ENCODE measurements around the gene LRRC9.
"Not testable (repeated sequence)": the region's sequence is repeated elsewhere in the genome, so short reads cannot be mapped to it uniquely, and the experiment has no call there.

LRRC9 gene

GRCh38 chr14:60067882-60068281 lies 147.9 kb downstream of the LRRC9 start:
- DNase-seq = no peak

- DNase-seq = no peak
Measured at GRCh38 chr14:60079723-60080122, 159.8 kb downstream of the LRRC9 start.

- DNase-seq = no peak
Measured at GRCh38 chr14:60085085-60085484, 165.1 kb downstream of the LRRC9 start.

GRCh38 chr14:60085693-60086092 lies 165.7 kb downstream of the LRRC9 start:
- no peak for DNase-seq

GRCh38 chr14:60087668-60088067 lies 167.7 kb downstream of the LRRC9 start:
- no peak for DNase-seq

GRCh38 chr14:60089221-60089620 lies 169.3 kb downstream of the LRRC9 start:
- no peak for DNase-seq

- DNase-seq = peak in 1 of 2 donors; percentile 33
Measured at GRCh38 chr14:60090864-60091519, 171.0 kb downstream of the LRRC9 start.

GRCh38 chr14:60091550-60092525 lies 171.9 kb downstream of the LRRC9 start, which contains the start of gene PCNX4:
PCNX4 (plus strand) TSS chr14:60091923; CDS start chr14:60107639, 15,716 bp downstream.
- peak; percentile 95 to 99 for DNase-seq

GRCh38 chr14:60092526-60092920 lies 172.6 kb downstream of the LRRC9 start:
- DNase-seq = peak in 1 of 2 donors; percentile 12

- no peak for DNase-seq
Measured at GRCh38 chr14:60093080-60093479, 173.1 kb downstream of the LRRC9 start.

GRCh38 chr14:60093606-60094005 lies 173.7 kb downstream of the LRRC9 start:
- no peak for DNase-seq

- DNase-seq = no peak
Measured at GRCh38 chr14:60094306-60094897, 174.5 kb downstream of the LRRC9 start.

- no peak for DNase-seq
Measured at GRCh38 chr14:60095231-60095630, 175.3 kb downstream of the LRRC9 start.

- DNase-seq = no peak
Measured at GRCh38 chr14:60095781-60096450, 176.0 kb downstream of the LRRC9 start.

GRCh38 chr14:60097974-60098373 lies 178.0 kb downstream of the LRRC9 start:
- no peak for DNase-seq

GRCh38 chr14:60099855-60100254 lies 179.9 kb downstream of the LRRC9 start:
- DNase-seq = not testable (repeated sequence)

GRCh38 chr14:60101786-60102185 lies 181.8 kb downstream of the LRRC9 start:
- no peak for DNase-seq

GRCh38 chr14:60102389-60102788 lies 182.4 kb downstream of the LRRC9 start:
- DNase-seq = no peak

- DNase-seq = peak; percentile 5 to 56
Measured at GRCh38 chr14:60106339-60106738, 186.4 kb downstream of the LRRC9 start.

GRCh38 chr14:60107477-60107876 lies 187.5 kb downstream of the LRRC9 start:
- DNase-seq = no peak

GRCh38 chr14:60111732-60112131 lies 191.8 kb downstream of the LRRC9 start:
- DNase-seq = no peak
